SK-N-MC (cell line): ENCODE measurements around the gene DENND2A.

Experiments used
- FOXP2 ChIP-seq: optimal IDR thresholded peaks from 2 replicates; pipeline ENCODE3; 2011; ENCODE audit warnings: mild to moderate bottlenecking, moderate library complexity; ENCODE audit not compliant: insufficient read depth; ENCODE audit errors: extremely low read length, control extremely low read depth
- POLR2AphosphoS5 ChIP-seq: IDR thresholded peaks from 2 replicates; pipeline ENCODE4 v1.6.1; 2012; ENCODE audit warnings: mild to moderate bottlenecking, low read depth, low read length, borderline replicate concordance

DNA sequence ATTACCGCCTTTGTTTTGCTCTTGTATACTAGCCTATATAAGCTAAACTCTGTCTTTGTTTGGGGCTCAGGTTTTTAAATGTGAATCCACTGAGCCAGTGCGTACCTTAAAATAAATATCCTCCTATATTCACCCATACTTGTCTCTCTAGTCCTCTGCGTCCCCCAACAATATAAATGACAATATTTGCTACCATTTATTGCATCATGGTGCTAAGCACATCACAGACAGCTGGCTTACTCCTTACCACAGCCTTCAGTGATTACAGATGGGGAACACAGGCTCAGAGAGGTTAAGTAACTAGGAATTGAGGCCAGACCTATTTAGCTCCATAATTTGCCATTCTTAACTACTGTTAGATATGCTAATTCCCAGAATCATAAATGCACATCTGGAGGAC is 28.7 kb upstream of the DENND2A start:
- no peak for TF ChIP-seq POLR2AphosphoS5
- TF ChIP-seq FOXP2: no peak
